CD8-positive, alpha-beta memory T cell (primary cell): Measurements from ENCODE around the gene KLF6. TPM values are rescaled to one million over a fixed set of nuclear protein-coding genes. Genes with fewer than 3 reads are reported as not detected.
"Not testable (repeated sequence)": the region's sequence is repeated elsewhere in the genome, so short reads cannot be mapped to it uniquely, and the experiment has no call there.

Source experiments
- CTCF ChIA-PET: fragments of 350-600 bp; sonication (Branson Sonifier 250); formaldehyde crosslinking; loops from one replicate; lab custom pipeline; 2021; ENCODE audit warnings: antibody characterized with exemption; lab: Charles Lee
- POLR2A ChIA-PET: fragments of 350-600 bp; sonication (Branson Sonifier 250); formaldehyde crosslinking; loops from one replicate; lab custom pipeline; 2021; ENCODE audit warnings: antibody characterized with exemption; lab: Charles Lee
- DNase-seq, 5 donors: peaks; one replicate each; pipeline versions ENCODE4 v3.0.0 to v3.0.0-alpha.2; 2020 to 2022; ENCODE audit warnings: mixed read lengths in 1 of 5
- H3K27ac ChIP-seq: one replicate; pipeline ENCODE4 v1.7.0; 2013; ENCODE audit warnings: low read depth, mild to moderate bottlenecking, low read length, moderate library complexity
- H3K27me3 ChIP-seq: 2 replicates; pipeline ENCODE4 v1.7.0; 2013; ENCODE audit warnings: low read length, mild to moderate bottlenecking; ENCODE audit not compliant: insufficient read depth, poor library complexity, severe bottlenecking
- H3K36me3 ChIP-seq: 2 replicates; pipeline ENCODE4 v1.7.0; 2013; ENCODE audit warnings: mild to moderate bottlenecking, low read length, moderate library complexity; ENCODE audit not compliant: insufficient read depth
- H3K4me1 ChIP-seq: 2 replicates; pipeline ENCODE4 v1.7.0; 2013; ENCODE audit warnings: mild to moderate bottlenecking, low read length, moderate library complexity; ENCODE audit not compliant: insufficient read depth
- H3K4me3 ChIP-seq: 2 replicates; pipeline ENCODE4 v1.7.0; 2013; ENCODE audit warnings: mild to moderate bottlenecking, low read length
- H3K9me3 ChIP-seq: 2 replicates; pipeline ENCODE4 v1.7.0; 2013; ENCODE audit warnings: mild to moderate bottlenecking, low read length
- H3K27ac Mint-ChIP-seq, 8 donors: one replicate each; pipeline ENCODE4 v1.8.0; 2020 to 2021; ENCODE audit warnings: mixed read lengths in 8 of 8, mild to moderate bottlenecking in 6 of 8, inconsistent platforms in 3 of 8, moderate library complexity in 3 of 8
- H3K27me3 Mint-ChIP-seq, 2 donors: one replicate each; pipeline ENCODE4 v1.8.0; 2020 to 2021; ENCODE audit warnings: mixed read lengths in 2 of 2, mild to moderate bottlenecking in 1 of 2, moderate library complexity in 1 of 2
- H3K36me3 Mint-ChIP-seq, 3 donors: one replicate each; pipeline ENCODE4 v1.8.0; 2020 to 2021; ENCODE audit warnings: mixed read lengths in 3 of 3, inconsistent platforms in 1 of 3, mild to moderate bottlenecking in 1 of 3
- H3K4me1 Mint-ChIP-seq, 3 donors: one replicate each; pipeline ENCODE4 v1.8.0; 2020 to 2021; ENCODE audit warnings: mixed read lengths in 3 of 3, inconsistent platforms in 1 of 3, mild to moderate bottlenecking in 1 of 3
- H3K4me3 Mint-ChIP-seq, 7 donors: one replicate each; pipeline ENCODE4 v1.8.0; 2020 to 2021; ENCODE audit warnings: mixed read lengths in 7 of 7, mild to moderate bottlenecking in 6 of 7, moderate library complexity in 4 of 7, inconsistent platforms in 2 of 7
- H3K9me3 Mint-ChIP-seq, 5 donors: one replicate each; pipeline ENCODE4 v1.8.0; 2020 to 2022; ENCODE audit warnings: mixed read lengths in 5 of 5, mild to moderate bottlenecking in 3 of 5, moderate library complexity in 2 of 5, inconsistent platforms in 1 of 5
- polyA plus RNA-seq: library from polyadenylated mRNA; unstranded; fragments of 300-500 nt; fragmentation: Illumina TruSeq; gene quantifications from one replicate; pipeline ENCODE4 v1.2.3, GENCODE V29; 2021
- total RNA-seq, 2 experiments: library from RNA; stranded (reverse); gene quantifications; one replicate each; pipeline ENCODE4 v1.2.3, GENCODE V29; 2021

Gene KLF6
- total and polyA plus RNA-seq, 3 experiments from 2014 or later: 187 to 883 (median 192) TPM

DNA sequence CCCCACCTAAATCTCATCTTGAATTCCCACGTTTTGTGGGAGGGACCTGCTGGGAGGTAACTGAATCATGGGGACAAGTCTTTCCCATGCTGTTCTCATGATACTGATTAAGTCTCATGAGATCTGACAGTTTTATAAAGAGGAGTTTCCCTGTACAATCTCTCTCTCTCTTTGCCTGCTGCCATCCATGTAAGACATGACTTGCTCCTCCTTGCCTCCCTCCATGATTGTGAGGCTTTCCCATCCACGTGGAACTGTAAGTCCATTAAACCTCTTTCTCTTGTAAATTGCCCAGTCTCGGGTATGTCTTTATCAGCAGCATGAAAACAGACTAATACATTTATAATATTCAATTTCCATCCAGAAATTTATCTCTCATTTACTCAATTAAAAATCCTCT is 52.8 kb downstream of the KLF6 start:
- H3K4me1 Mint-ChIP-seq, H3K27ac Mint-ChIP-seq, H3K9me3 ChIP-seq, H3K27me3 Mint-ChIP-seq, H3K36me3 ChIP-seq, POLR2A ChIA-PET, H3K4me3 Mint-ChIP-seq, H3K36me3 Mint-ChIP-seq, H3K4me3 ChIP-seq, H3K9me3 Mint-ChIP-seq, CTCF ChIA-PET, H3K4me1 ChIP-seq, H3K27ac ChIP-seq, DNase-seq, H3K27me3 ChIP-seq: not testable (repeated sequence)

DNA sequence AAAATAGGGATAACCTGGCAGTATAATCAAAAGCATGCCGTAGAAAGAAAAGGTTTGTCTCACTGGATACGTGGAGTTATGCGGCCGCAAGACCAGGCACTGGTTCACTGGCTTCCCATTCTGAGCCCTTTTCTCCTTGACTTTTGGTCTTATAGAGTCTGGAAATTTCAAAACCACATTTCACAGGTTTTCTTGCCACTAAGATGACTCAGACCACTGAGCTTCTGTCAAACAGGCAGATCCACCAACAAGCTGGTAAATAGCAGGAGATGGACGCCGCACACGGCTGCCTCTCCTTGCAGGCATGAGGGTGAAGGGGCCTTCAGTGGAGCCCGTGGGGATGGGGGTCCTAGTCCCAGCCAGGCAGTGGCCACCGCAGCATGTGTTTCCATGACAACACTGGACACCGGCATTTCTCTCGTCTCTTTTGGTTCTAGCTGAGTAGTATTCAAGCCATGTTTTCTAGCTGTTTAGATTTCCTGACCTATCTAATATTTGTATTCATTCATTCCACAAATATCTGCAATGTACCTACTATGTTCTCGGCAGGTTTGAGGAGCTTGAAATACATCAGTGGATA is 55.5 kb downstream of the KLF6 start:
- H3K27me3 ChIP-seq: no peaks in the 10 kb centered on the region
- no peaks in the 10 kb centered on the region for H3K4me1 ChIP-seq
- no peaks in the 10 kb centered on the region for H3K36me3 ChIP-seq
- H3K27ac Mint-ChIP-seq: no peak overlapping the region
- H3K27me3 Mint-ChIP-seq: peaks cover 3 to 8% of the 10 kb centered on the region in 2 donors
- H3K4me3 Mint-ChIP-seq: no peak overlapping the region
- ChIA-PET POLR2A (interaction anchor here (0.8 kb wide), 1 partner anchor 570 kb away, joined by 6 read pairs; no protein-coding TSS in a partner anchor), CTCF (no interaction called here)
- H3K9me3 Mint-ChIP-seq: peaks cover 2 to 8% (median 5%) of the 10 kb centered on the region in 5 donors
- no peaks in the 10 kb centered on the region for H3K9me3 ChIP-seq
- no peak overlapping the region for H3K4me3 ChIP-seq
- peaks cover 0 to 7% (median 0%) of the 10 kb centered on the region in 3 donors for H3K36me3 Mint-ChIP-seq
- H3K27ac ChIP-seq: no peak overlapping the region
- H3K4me1 Mint-ChIP-seq: no peaks in the 10 kb centered on the region
- DNase-seq: no peak

DNA sequence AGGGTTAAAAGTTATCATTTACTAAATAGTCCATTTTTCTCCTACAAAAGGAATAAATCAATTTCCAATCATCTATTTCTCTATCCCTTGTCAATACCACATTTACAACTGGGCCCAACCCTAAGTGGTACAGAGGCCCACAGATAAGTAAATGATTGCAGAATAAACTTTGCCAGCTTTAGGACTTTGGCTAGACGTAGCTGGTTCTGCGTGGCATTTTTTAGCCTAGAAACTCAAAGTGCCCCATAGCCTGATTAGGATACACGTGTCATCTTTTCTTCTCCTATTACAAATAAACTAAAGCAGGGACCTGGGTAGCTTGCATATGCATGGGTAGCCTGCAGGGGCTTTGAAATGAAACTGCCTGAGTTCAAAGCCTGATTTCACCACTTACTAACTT is 56.4 kb downstream of the KLF6 start:
- peaks cover 3 to 8% of the 10 kb centered on the region in 2 donors for H3K27me3 Mint-ChIP-seq
- H3K9me3 Mint-ChIP-seq: peaks cover 2 to 8% (median 5%) of the 10 kb centered on the region in 5 donors
- H3K27ac Mint-ChIP-seq: no peak overlapping the region
- Histone ChIP-seq H3K27me3 (no peaks in the 10 kb centered on the region), H3K9me3 (no peaks in the 10 kb centered on the region), H3K4me3 (no peak overlapping the region), H3K4me1 (no peaks in the 10 kb centered on the region), H3K27ac (no peak overlapping the region), H3K36me3 (no peaks in the 10 kb centered on the region)
- no peak overlapping the region for H3K4me3 Mint-ChIP-seq
- DNase-seq: no peak
- ChIA-PET CTCF (interaction anchor here (0.9 kb wide), 1 partner anchor 11 kb away, joined by 5 read pairs; no protein-coding TSS in a partner anchor), POLR2A (no interaction called here)
- H3K36me3 Mint-ChIP-seq: peaks cover 0 to 7% (median 0%) of the 10 kb centered on the region in 3 donors
- H3K4me1 Mint-ChIP-seq: no peaks in the 10 kb centered on the region

DNA sequence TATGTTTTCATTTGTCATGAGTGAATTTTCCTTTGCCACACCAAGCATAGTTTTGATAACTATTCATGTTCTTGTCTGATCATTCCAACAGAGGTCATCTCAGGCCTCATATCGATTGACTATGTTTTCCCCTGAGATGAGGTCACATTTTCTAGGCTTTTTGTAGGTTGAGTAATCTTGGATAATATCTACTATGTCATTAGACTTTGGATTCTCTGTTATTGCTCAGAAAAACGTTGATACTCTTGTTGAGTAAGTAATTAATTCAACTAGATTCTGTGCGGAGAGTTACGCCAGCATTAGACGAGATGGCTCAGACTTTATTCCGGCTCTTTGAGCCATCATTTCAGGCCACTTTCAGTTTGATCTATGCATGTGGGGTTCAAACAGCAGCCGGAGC is 57.7 kb downstream of the KLF6 start:
- CTCF ChIA-PET: no interaction called here
- H3K4me1 ChIP-seq: no peaks in the 10 kb centered on the region
- no peak overlapping the region for H3K27ac ChIP-seq
- DNase-seq: no peak
- H3K9me3 Mint-ChIP-seq: peaks cover under 1 to 5% (median 2%) of the 10 kb centered on the region in 5 donors
- no peak overlapping the region for H3K4me3 ChIP-seq
- POLR2A ChIA-PET: no interaction called here
- H3K27me3 ChIP-seq: no peaks in the 10 kb centered on the region
- H3K36me3 ChIP-seq: no peaks in the 10 kb centered on the region
- H3K36me3 Mint-ChIP-seq: peaks cover 0 to 3% (median 0%) of the 10 kb centered on the region in 3 donors
- no peak overlapping the region for H3K4me3 Mint-ChIP-seq
- H3K4me1 Mint-ChIP-seq: no peaks in the 10 kb centered on the region
- no peak overlapping the region for H3K27ac Mint-ChIP-seq
- H3K9me3 ChIP-seq: no peaks in the 10 kb centered on the region
- peaks cover 4 to 8% of the 10 kb centered on the region in 2 donors for H3K27me3 Mint-ChIP-seq
